HG02588 (cell line): Measurements from ENCODE around the gene TIE1.
"Not testable (repeated sequence)": the region's sequence is repeated elsewhere in the genome, so short reads cannot be mapped to it uniquely, and the experiment has no call there.

ENCODE experiments used
- ATAC-seq: cut with Tn5 transposase; IDR thresholded peaks from one replicate; pipeline ENCODE4 v1.9.1; 2021; ENCODE audit warnings: mild to moderate bottlenecking, moderate library complexity; ENCODE audit not compliant: unreplicated experiment

The TIE1 gene

GRCh38 chr1:43358746-43359693, 58.2 kb downstream of the TIE1 start, which contains the start of gene CDC20:
Gene CDC20, plus strand, starts transcription at chr1:43358981. Its CDS starts 235 bp downstream, at chr1:43359216.
- peak; percentile 91 for ATAC-seq

DNA sequence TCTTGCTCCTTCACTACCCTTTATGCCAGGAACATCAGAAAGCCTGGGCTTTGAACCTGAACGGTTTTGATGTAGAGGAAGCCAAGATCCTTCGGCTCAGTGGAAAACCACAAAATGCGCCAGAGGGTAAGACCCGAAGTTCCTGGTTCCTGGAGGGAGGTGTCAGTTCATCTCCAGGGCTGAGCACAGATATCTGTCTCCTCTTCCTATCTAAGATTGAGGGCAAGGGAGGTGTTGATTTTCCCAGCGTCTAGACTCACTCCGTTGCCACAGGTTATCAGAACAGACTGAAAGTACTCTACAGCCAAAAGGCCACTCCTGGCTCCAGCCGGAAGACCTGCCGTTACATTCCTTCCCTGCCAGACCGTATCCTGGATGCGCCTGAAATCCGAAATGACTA, 58.9 kb downstream of the TIE1 start:
- ATAC-seq = no peak

DNA sequence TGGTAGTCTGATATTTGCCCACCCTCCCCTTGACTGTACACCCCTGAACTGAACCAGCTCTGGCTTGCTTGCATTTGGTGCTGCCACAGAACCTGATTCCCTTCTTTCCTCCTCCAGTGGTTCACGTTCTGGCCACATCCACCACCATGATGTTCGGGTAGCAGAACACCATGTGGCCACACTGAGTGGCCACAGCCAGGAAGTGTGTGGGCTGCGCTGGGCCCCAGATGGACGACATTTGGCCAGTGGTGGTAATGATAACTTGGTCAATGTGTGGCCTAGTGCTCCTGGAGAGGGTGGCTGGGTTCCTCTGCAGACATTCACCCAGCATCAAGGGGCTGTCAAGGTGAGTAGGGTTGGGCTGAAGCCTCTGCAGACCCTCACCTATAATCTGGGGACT, 59.8 kb downstream of the TIE1 start:
- ATAC-seq = no peak

- no peak for ATAC-seq
Observed at GRCh38 chr1:43363283-43363934, 62.6 kb downstream of the TIE1 start.

DNA sequence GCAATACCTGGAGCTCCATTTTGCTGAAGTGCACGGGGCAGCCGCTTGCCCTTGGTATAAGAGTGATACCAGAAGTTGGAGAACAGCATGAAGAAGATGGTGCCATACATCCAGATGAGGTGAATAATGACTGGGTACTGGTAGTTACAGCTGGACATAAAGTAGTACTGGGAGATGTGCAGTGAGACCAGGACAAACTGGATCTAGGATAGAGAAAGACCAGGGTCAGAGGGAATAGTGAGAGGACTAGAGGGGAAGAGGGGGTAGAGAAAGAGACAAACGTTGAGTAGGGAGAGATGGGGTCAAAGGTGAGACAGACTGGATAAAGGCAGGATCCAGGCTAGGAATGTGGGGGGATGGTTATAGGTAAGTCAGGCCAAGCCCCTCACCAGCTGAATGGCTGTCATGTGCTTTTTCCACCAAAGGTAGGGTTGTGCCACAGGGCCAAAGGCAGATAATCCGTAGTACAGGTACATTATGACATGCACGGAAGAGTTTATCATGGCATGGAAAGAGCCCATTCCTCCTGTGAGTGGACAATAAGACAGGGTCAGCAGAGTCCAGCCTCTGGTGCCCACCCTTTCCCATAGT, 63.2 kb downstream of the TIE1 start:
- no peak for ATAC-seq

DNA sequence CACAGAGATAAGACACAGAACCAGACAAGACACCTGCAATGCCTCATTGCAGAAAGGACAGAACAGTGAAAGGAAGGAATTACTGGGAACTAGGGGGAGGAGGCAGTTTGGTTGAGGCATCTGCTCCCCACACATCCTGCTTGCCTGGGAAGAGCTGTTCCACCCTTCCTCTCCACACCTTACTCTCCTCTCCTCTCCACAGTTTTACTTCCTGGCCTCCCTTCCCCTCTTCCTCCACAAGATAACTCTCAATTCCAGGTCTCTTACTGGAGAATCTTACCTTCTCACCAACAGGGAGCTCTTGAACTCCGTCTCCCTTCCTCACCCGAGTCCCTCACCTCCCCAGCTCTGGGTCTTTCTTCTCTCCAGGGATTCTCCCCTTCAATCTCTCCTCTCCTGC, 64.9 kb downstream of the TIE1 start:
- ATAC-seq = no peak

DNA sequence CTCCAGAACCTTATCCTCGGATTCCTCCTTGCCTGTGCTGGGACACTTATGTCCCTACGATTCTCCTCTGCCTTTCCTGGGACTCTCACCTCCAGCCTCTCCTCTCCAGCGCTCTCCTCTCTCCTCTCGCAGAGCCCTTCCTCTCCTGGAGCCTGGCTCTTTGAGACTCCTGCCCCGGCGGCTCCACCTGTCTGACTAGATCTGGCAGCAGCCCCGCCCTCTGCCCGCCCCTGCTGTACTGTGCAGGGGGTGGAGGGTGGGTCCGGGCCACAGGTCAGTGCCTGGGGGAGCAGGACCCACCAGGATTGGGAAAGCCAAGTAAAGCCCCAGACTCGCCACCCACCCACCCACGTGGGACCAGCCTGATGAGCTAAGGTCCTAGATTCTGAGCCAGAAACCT, 65.4 kb downstream of the TIE1 start:
- no peak for ATAC-seq

DNA sequence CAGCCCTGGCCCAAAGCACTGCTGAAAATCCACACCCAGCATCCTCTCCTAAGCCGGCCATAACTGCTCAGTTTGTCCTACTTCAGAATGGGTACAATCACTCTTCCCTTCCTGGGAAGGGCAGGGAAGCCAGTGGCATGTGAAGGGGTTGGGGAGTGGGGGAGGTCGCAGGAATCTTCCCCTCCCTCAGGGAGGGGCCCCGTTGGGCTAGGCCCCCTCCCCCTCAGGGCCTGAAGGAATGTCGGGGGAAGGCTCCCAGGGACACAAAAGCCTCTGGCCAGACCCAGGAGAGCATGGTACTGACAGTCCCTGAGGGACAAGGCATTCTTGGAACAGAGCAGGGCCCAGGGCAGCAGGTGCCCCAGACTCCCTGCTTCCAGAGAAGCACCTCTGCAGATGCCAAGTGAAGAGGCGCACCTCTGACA, 65.8 kb downstream of the TIE1 start:
- no peak for ATAC-seq

DNA sequence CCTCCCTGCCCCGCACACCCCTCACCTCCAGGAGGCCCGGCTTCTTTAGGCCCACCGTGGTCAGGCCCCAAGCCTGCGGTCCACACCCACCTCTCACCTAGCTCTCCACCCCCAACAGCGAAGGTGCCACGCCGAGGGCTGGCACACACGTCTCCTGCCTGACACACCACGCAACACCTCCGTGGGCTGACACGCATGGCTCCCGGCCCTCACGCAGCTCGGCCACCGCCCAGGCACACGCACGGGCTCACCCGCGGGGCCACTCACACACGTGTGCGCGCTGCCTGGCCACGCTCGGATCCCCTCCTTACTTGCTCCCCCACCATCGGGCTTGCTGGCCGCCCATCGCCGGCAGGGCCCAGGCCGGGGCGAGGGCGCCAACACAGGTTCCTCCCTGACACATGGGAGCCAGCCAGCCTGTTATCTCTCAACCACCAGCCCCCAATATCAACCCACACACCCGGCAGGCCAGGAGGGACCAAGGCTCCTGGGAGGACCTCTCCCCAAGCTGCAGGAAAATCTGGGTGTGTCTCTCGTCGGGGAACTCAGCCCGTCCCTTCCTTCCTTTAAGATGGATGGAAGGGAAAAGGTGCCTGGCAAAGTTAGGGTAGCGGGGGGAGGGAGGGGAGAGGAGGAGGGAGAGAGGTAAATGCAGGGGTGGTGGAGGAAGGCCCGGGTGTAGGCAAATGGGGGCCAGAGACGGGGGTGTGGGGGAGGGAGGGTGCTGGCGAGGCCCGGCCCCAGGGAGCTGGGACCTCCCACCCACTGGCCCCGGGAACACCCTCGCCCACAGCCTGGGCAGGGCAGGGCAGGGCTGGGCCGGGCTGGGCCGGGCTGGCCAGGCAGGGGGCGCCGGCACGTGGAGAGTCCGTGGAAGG, 66.5 kb downstream of the TIE1 start:
- ATAC-seq = peak; percentile 38

GRCh38 chr1:43367904-43368645, 67.3 kb downstream of the TIE1 start, which contains the start of gene ELOVL1:
Gene ELOVL1, minus strand, starts transcription at chr1:43368011. Its CDS starts 2,402 bp downstream, at chr1:43365609.
- peak; percentile 71 for ATAC-seq

GRCh38 chr1:43368646-43369020, 67.9 kb downstream of the TIE1 start:
- ATAC-seq = no peak

- not testable (repeated sequence) for ATAC-seq
Observed at GRCh38 chr1:43369779-43370178, 69.0 kb downstream of the TIE1 start.

DNA sequence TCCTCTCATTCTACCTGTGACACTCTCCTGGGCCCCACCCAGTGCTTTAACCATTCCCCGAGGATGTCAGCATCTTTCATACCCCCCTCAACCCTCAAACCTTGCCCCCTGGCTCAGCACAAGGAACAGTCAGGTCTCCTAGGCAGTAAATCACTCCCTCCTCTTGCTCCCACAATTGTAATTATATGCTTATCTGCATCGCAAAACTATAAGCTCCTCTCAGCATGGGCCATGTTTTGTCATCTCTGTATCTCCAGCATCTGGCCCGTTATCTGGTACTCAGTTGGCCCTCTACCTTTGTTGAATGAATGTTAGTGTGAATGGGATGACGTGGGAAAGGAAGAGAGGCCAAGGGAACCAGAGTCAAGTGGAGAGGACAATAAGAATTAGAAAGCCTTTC, 69.8 kb downstream of the TIE1 start:
- ATAC-seq = no peak

DNA sequence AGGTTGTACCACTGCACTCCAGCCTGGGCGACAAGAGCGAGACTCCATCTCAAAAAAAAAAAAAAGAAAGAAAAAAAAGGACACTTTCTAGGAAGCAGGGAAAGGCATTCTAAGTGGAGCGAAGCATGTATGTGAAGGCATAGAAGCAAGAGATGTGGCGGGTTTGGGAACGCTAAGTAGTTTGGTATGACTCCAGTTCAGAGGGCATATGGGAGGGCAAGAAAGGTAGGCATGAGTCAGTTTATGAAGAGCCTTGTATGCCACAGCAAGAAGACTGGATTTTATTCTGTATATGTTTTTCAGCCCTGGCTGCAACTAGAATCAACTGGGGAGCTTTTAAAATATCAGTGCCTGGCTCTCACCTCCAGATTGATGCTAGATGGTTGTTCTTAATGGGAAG, 71.4 kb downstream of the TIE1 start:
- ATAC-seq = no peak
